T-helper 1 cell treated with Interleukin-12 subunit alpha and Interleukin-12 subunit beta and Interleukin-4 antibody, amounts not matched to agents 30 μg/mL and 1 μg/mL, for 36 hours (primary cell): ENCODE measurements around the gene SLC26A1.

Source experiments
- H3K27ac Mint-ChIP-seq: one replicate; pipeline ENCODE4 v1.8.0; 2021; ENCODE audit warnings: mild to moderate bottlenecking, mixed read lengths
- H3K27me3 Mint-ChIP-seq: one replicate; pipeline ENCODE4 v1.8.0; 2021; ENCODE audit warnings: low read depth, mixed read lengths
- H3K36me3 Mint-ChIP-seq: one replicate; pipeline ENCODE4 v1.8.0; 2021; ENCODE audit warnings: low read depth, mixed read lengths
- H3K4me1 Mint-ChIP-seq: one replicate; pipeline ENCODE4 v1.8.0; 2021; ENCODE audit warnings: low read depth, mixed read lengths
- H3K4me3 Mint-ChIP-seq: one replicate; pipeline ENCODE4 v1.8.0; 2021; ENCODE audit warnings: mild to moderate bottlenecking, moderate library complexity, mixed read lengths
- H3K9me3 Mint-ChIP-seq: one replicate; pipeline ENCODE4 v1.8.0; 2021; ENCODE audit warnings: mixed read lengths

Gene SLC26A1

DNA sequence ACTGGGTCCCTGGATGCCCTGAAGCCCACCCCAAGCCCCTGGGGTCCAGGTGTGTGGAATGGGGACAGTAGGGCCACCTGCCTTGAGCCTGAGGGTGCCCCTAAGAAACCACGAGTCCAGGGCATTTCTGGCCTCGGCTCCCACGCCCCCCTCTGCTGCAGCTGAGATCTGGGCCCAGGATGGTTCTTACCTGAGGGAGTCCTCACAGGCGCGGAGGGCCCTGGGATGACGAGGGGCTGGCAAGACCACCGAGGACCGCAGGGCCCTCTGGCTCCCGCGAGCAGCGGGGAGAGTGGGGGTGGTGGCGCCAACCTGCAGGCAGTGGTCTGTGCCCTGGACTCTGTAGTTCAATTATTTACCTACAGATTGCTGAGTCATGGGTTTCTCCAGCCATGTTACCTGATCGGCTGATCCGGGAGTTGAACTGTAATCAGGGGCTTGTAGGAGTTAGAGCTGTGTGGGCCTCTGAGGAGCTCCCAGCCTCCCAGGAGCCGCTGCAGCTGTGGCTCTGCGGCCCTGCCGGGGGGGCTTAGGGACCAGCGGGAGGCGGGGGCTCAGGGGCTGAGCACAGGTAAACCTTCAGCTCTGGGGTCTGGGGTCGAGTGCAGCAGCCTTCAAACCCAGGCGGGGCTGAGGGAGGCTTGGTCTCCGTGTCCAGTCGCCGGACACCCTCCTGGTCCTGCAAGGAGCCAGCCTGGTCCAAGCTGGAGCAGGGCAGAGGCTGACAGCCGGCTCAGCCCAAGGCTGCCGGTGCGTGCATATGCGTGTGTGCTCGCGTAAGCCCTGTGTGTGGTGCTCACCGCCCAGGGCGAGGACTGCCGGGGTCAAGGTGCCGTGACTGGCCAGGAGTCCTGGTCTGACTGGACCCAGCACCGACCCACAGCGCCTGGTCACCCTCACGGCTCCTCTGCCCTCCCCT lies at the start of gene SLC26A1:
TSS of gene SLC26A1 (minus strand) at position 294 of the 919 bp plus-strand sequence. CDS start 1,701 bp downstream, outside the sequence.
- H3K27ac Mint-ChIP-seq: no peak within 1 kb of the TSS
- H3K9me3 Mint-ChIP-seq: no peaks in the 10 kb centered on the region
- H3K4me3 Mint-ChIP-seq: no peak within 1 kb of the TSS
- H3K4me1 Mint-ChIP-seq: no peaks in the 10 kb centered on the region
- H3K36me3 Mint-ChIP-seq: no peaks in the 10 kb centered on the region
- peaks cover 20% of the 10 kb centered on the region for H3K27me3 Mint-ChIP-seq

DNA sequence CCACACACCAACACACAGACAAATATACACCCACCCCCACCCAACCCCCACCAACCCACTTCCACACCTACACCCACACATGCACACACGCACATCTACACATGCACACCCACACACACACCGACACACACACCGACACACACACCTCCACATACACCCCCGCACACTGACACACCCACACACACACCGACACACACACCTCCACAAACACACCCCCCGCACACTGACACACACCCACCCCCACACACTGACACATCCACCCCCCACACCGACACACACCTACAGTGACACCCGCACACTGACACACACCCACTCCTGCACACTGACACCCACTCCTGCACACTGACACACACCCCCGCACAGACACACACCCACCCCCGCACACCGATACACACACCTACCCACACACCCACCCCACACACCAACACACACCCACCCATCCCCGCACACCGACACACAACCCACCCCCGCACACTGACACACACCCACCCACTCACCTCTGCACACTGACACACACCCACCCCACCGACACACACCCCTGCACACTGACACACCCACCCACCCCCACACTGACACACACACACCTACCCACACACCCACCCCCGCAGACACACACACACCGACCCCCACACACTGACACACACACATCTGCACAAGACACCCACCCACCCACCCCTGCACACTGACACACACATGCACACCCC lies 49.3 kb upstream of the SLC26A1 start:
- no peak overlapping the region for H3K27ac Mint-ChIP-seq
- peaks cover 2% of the 10 kb centered on the region for H3K4me1 Mint-ChIP-seq
- H3K4me3 Mint-ChIP-seq: no peak overlapping the region
- no peaks in the 10 kb centered on the region for H3K9me3 Mint-ChIP-seq
- H3K27me3 Mint-ChIP-seq: peaks cover 12% of the 10 kb centered on the region
- H3K36me3 Mint-ChIP-seq: no peaks in the 10 kb centered on the region

- Mint-ChIP-seq H3K27ac (no peak overlapping the region), H3K27me3 (peaks cover 8% of the 10 kb centered on the region), H3K9me3 (no peaks in the 10 kb centered on the region), H3K4me1 (peaks cover 2% of the 10 kb centered on the region), H3K36me3 (no peaks in the 10 kb centered on the region), H3K4me3 (no peak overlapping the region)
Measured at GRCh38 chr4:1041936-1042330, 48.7 kb upstream of the SLC26A1 start.

DNA sequence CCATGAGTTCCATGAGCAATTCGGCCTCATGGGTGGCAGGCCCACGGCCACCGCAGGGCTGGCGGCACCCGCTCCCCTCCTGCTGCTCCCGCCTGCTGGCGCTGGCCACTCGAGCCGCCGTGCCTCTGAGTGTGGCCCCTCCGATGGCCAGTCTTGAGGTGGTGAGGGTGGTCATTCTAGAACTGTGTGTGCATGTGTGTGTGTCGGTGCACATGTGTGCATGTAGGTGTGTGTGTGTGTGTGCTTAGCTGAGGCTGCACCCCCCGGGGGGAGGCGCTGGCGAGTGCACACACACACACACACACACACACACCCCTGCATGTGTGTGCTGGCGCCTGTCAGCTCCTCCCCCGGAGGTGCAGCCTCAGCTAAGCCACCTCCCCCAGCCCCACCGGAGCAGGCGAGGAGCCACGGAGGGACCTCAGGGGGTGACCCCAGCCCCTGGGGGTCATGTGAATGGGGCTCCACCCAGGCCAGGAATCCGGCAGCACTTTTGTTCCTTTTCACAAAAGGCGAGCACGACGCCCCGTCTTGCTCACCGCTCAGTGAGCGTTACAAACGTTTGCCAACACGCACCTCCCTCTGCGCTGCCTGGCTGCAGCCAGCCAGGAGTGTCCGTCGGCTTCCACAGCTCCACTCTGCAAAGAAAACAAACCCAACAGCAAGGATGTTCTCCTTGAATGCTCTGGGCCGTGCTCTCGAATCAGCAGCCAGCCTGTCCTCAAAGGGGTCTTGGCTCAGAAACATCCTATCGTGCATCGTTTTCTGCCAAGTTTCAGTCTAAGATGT lies 48.1 kb upstream of the SLC26A1 start:
- H3K9me3 Mint-ChIP-seq: no peaks in the 10 kb centered on the region
- no peaks in the 10 kb centered on the region for H3K4me1 Mint-ChIP-seq
- no peak overlapping the region for H3K27ac Mint-ChIP-seq
- H3K4me3 Mint-ChIP-seq: no peak overlapping the region
- H3K27me3 Mint-ChIP-seq: peaks cover 5% of the 10 kb centered on the region
- no peaks in the 10 kb centered on the region for H3K36me3 Mint-ChIP-seq

GRCh38 chr4:1040344-1041146 lies 47.3 kb upstream of the SLC26A1 start:
- Mint-ChIP-seq H3K4me3 (no peak overlapping the region), H3K4me1 (no peaks in the 10 kb centered on the region), H3K27me3 (peaks cover 4% of the 10 kb centered on the region), H3K9me3 (no peaks in the 10 kb centered on the region), H3K27ac (no peak overlapping the region), H3K36me3 (no peaks in the 10 kb centered on the region)

DNA sequence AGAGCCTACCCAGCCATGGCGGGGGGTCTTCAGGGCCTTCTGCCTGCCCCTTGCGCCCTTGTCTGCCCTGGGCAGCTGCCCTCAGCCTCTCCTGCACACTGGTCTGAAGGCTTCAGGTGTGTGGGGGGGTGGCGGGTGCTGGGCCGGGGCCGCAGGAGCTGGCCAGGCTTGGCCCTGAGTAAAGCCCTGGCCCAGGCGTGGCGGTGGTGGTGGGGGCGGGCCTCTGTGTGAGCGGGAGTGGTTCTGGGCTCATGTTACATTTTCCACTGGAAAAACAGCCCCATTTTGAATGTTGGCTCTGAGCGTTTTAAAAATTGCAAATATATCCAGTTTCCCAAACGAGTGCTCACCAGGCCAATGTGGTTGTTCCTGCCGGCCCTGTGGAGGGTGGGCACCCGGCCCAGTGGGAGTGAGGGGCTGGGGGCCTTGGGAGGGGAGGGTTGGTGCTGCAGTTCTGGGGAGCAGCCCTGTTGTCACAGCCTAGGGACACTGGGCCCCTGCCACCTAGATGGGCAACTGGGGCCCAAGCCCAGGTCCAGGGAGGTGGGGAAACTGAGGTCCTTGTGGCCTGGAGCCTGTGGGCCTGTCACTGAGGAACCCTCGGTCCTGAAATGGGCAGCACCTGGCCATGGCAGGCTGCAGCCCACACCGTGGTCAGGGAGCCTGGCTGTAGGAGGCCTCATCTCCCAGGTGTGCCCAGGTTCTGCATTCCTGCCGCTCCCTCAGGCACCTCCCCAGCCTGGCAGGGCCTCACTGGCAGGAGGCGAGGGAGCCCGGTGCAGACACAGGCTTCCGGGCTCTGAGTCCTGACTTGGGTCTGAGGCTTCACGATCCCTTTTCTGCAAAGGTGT lies 46.5 kb upstream of the SLC26A1 start:
- H3K36me3 Mint-ChIP-seq: no peaks in the 10 kb centered on the region
- H3K9me3 Mint-ChIP-seq: no peaks in the 10 kb centered on the region
- H3K4me3 Mint-ChIP-seq: no peak overlapping the region

DNA sequence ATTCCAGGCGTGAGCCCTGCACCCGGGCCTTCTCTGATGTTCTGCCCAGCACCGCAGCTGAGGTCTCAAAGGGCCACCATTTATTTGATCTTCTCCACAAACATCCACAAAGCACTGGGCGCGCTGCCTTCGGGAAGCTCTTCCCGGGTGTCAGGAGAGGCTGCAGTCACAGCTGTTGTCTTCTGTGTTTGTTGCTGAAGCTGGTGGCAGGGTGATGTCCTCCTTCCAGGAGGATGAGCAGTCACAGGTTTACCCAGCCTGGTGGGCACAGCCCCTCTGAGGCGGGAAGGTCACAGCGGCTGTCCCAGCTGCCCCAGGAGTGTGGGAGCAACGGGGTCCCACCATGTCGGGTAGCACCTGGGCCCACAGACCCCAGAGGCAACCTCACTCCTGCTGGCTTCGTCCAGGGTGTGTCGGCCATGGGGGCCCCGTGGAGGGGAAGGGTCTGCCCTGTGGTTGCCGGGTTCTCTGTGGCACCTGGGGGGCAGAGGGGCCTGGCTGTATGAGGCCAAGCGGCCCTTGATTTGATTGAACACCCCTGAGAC lies 45.8 kb upstream of the SLC26A1 start:
- H3K9me3 Mint-ChIP-seq: no peaks in the 10 kb centered on the region
- no peaks in the 10 kb centered on the region for H3K27me3 Mint-ChIP-seq
- no peak overlapping the region for H3K27ac Mint-ChIP-seq
- H3K4me3 Mint-ChIP-seq: no peak overlapping the region
- no peaks in the 10 kb centered on the region for H3K36me3 Mint-ChIP-seq
- H3K4me1 Mint-ChIP-seq: no peaks in the 10 kb centered on the region

More for the DNA sequence above, 46.5 kb upstream of the SLC26A1 start:
- no peaks in the 10 kb centered on the region for H3K27me3 Mint-ChIP-seq
- no peak overlapping the region for H3K27ac Mint-ChIP-seq
- H3K4me1 Mint-ChIP-seq: no peaks in the 10 kb centered on the region

DNA sequence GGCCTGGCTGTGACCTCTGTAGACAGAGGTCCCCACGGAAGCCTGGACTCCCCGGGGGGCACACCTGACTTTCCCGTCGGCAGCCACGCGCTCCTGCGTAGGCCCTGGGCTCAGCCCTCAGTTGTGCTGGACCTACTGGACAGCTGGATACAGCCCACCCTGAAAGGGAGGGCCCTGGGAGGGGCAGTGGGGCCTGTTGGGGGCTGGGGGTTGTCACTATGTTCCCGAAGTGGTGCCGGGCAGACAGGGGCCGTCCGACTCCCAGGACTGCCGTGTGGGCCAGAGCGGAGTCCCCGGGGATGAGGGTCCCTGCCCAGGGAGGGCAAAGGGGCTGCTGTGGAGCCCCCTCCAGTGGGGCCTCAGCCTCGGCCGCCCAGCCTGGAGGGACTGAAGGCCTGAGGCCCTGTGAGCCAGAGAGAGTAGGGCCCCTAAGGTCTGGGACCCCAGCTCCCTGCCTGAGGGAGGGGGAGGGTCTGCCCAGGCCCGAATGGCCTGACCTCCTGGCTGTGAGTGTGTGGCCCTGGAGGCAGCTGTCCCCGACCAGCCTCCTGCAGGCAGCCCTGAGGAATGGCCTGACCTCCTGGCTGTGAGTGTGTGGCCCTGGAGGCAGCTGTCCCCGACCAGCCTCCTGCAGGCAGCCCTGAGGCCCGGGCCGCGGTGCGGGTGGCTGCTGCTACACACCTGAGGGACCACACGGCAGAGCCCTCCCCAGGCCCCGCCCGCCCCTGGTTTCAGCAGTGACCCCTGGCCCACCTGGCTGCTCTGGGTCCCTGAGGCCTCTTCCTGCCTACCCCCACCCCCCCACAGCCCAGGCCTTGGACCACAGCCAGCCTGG lies 44.0 kb upstream of the SLC26A1 start:
- Mint-ChIP-seq H3K27ac (no peak overlapping the region), H3K4me3 (no peak overlapping the region), H3K36me3 (no peaks in the 10 kb centered on the region), H3K27me3 (no peaks in the 10 kb centered on the region), H3K4me1 (no peaks in the 10 kb centered on the region), H3K9me3 (no peaks in the 10 kb centered on the region)

- H3K4me1 Mint-ChIP-seq: no peaks in the 10 kb centered on the region
- H3K27ac Mint-ChIP-seq: no peak overlapping the region
- H3K27me3 Mint-ChIP-seq: no peaks in the 10 kb centered on the region
- H3K9me3 Mint-ChIP-seq: no peaks in the 10 kb centered on the region
- no peak overlapping the region for H3K4me3 Mint-ChIP-seq
- H3K36me3 Mint-ChIP-seq: no peaks in the 10 kb centered on the region
Measured at GRCh38 chr4:1036095-1036494, 42.9 kb upstream of the SLC26A1 start.

- Mint-ChIP-seq H3K36me3 (no peaks in the 10 kb centered on the region), H3K4me1 (no peaks in the 10 kb centered on the region), H3K27me3 (no peaks in the 10 kb centered on the region), H3K4me3 (no peak overlapping the region), H3K27ac (no peak overlapping the region), H3K9me3 (no peaks in the 10 kb centered on the region)
Measured at GRCh38 chr4:1035510-1035909, 42.3 kb upstream of the SLC26A1 start.

- no peaks in the 10 kb centered on the region for H3K27me3 Mint-ChIP-seq
- H3K9me3 Mint-ChIP-seq: no peaks in the 10 kb centered on the region
- H3K4me3 Mint-ChIP-seq: no peak overlapping the region
- no peaks in the 10 kb centered on the region for H3K36me3 Mint-ChIP-seq
- no peaks in the 10 kb centered on the region for H3K4me1 Mint-ChIP-seq
- no peak overlapping the region for H3K27ac Mint-ChIP-seq
Measured at GRCh38 chr4:1033840-1034551, 40.8 kb upstream of the SLC26A1 start.

GRCh38 chr4:1032861-1033260 lies 39.7 kb upstream of the SLC26A1 start:
- H3K9me3 Mint-ChIP-seq: no peaks in the 10 kb centered on the region
- H3K36me3 Mint-ChIP-seq: no peaks in the 10 kb centered on the region
- no peak overlapping the region for H3K27ac Mint-ChIP-seq
- H3K4me3 Mint-ChIP-seq: no peak overlapping the region
- no peaks in the 10 kb centered on the region for H3K4me1 Mint-ChIP-seq
- H3K27me3 Mint-ChIP-seq: no peaks in the 10 kb centered on the region
